OCI-LY3 (cell line): Measurements from ENCODE around the gene POMGNT2.

Source experiments
- EZH2phosphoT487 ChIP-seq: fragments of 200-600 bp; shearing (Covaris generic); IDR thresholded peaks from 2 replicates; pipeline ENCODE4 v1.6.1; 2018; ENCODE audit warnings: antibody characterized with exemption, mixed run types, low read depth
- TF ChIP-seq, protein P1 (sequence below): fragments of 200-600, 300-600 bp; sonication (generic); IDR thresholded peaks from 2 replicates; pipeline ENCODE4 v1.5.1; 2014; ENCODE audit warnings: antibody characterized with exemption, low read length, low read depth

DNA sequence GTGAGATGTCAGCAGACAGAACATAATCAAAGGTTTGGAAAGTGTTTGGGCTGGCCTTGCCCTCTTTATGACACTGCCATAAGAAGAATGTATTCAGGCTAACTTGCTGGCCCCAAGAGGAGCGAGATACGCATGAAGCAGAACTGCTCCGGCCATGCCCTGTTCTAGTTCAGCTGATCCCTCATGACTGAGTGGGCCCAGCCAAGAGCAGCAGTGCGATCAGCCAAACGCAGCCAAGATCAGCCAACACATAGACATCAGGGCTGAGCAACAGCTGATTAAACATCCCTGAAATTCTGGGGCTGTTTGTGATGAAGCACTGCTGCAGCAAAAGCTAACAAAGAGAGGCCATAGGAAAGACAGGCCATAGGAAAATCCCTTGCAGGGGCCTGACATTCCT, 24.1 kb downstream of the POMGNT2 start:
- TF ChIP-seq, protein P1, sequence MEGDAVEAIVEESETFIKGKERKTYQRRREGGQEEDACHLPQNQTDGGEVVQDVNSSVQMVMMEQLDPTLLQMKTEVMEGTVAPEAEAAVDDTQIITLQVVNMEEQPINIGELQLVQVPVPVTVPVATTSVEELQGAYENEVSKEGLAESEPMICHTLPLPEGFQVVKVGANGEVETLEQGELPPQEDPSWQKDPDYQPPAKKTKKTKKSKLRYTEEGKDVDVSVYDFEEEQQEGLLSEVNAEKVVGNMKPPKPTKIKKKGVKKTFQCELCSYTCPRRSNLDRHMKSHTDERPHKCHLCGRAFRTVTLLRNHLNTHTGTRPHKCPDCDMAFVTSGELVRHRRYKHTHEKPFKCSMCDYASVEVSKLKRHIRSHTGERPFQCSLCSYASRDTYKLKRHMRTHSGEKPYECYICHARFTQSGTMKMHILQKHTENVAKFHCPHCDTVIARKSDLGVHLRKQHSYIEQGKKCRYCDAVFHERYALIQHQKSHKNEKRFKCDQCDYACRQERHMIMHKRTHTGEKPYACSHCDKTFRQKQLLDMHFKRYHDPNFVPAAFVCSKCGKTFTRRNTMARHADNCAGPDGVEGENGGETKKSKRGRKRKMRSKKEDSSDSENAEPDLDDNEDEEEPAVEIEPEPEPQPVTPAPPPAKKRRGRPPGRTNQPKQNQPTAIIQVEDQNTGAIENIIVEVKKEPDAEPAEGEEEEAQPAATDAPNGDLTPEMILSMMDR: no peak
- no peak for TF ChIP-seq EZH2phosphoT487
